Measurements from ENCODE around the gene FAM167B. TPM values are rescaled to one million over a fixed set of nuclear protein-coding genes. Genes with fewer than 3 reads are reported as not detected.

Gene FAM167B
- total RNA-seq, 6 donors from 2014 or later = 1.9 to 53.0 (median 4.6) TPM; not detected in 1

DNA sequence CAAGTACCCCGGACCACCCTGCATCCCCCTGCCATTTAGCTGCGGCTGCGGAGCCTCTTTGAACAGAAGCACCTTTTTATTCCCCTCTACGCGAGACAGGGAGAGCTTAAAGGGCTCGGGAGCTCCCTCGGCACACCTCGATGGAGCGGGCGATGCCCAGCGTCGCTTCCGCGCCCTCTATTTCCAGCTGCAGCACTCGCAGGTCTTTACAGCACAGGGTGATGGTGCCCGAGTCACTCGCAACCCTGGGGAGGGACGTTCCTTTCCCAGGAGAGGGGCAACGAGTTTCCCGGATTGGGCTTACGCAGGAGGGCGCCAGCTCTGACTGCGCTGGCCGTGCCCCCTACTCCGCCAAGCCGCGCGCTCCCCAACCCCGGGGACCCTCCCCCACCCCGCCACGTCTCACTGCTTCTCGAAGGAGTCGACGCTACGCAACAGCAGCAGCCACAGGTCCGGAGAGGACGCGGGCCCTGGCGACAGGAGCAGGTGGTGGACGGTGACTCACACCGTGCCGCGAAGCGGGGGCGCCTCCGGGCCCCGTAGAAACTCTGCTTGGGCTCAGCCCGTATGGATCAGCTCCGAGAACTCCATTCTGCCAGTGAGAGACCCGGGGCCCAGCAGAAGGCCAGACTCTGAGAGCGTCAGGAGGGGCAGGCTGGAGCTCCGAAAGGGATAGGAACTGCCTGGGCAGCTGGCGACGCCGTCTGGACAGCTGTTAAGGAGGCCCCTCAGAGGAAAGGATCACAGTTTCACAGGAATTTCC lies 5.8 kb upstream of the FAM167B start:
- H3K4me1 ChIP-seq = peaks cover 24 to 43% (median 36%) of the 10 kb centered on the region in 4 donors
- ATAC-seq (ENCODE audit: low FRiP score in 2 of 2) (peak; percentile 76 to 85), DNase-seq (peak; percentile 73 to 89)
- H3K9me3 ChIP-seq = no peaks in the 10 kb centered on the region
- 1 to 5% methylated on average over 7 to 16 of the region's 55 CpGs for WGBS, 2 donors
- no peaks in the 10 kb centered on the region for H3K27me3 ChIP-seq
- H3K27ac ChIP-seq = peak overlapping the region; percentile 79 to 94 (median 88)
- TF ChIP-seq POLR2AphosphoS5 (IDR thresholded peaks at IDR 0.05) = peak; percentile 46 to 50
- no peak for TF ChIP-seq CTCF (IDR thresholded peaks at IDR 0.05)
- H3K36me3 ChIP-seq = no peaks in the 10 kb centered on the region
- H3K4me3 ChIP-seq = peak overlapping the region; percentile 61 to 75 (median 71)

GRCh38 chr1:32242341-32242851 lies 4.6 kb upstream of the FAM167B start:
- DNase-seq = no peak
- Histone ChIP-seq H3K36me3 (no peaks in the 10 kb centered on the region), H3K4me3 (peak overlapping the region; percentile 11 to 22 (median 16)), H3K9me3 (no peaks in the 10 kb centered on the region), H3K27me3 (no peaks in the 10 kb centered on the region), H3K27ac (peak overlapping the region in 3 of 4 donors; percentile 79 to 94 (median 89)), H3K4me1 (peaks cover 33 to 53% (median 46%) of the 10 kb centered on the region in 4 donors)
- WGBS, 2 donors = 25% methylated on average over 7 of the region's 7 CpGs
- ATAC-seq (ENCODE audit: low FRiP score in 2 of 2) = peak in 1 of 2 donors; percentile 49
- no peak for TF ChIP-seq POLR2A (IDR thresholded peaks at IDR 0.05)
- TF ChIP-seq POLR2AphosphoS5 (IDR thresholded peaks at IDR 0.05) = peak in 1 of 2 donors; percentile 22

DNA sequence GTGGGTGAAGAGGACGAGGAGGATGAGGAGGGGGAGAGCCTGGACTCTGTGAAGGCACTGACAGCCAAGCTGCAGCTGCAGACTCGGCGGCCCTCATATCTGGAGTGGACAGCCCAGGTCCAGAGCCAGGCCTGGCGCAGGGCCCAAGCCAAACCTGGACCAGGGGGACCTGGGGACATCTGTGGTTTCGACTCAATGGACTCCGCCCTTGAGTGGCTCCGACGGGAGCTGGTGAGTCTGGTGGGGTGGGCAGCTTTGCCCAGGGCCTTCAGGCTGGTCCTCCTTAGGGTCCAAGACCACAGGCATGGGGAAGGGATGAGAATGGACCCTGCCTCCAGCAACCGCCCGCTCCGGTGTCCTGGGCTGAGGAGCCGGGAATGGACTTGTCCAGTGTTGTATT lies 430 bp downstream of the FAM167B start:
- no peaks in the 10 kb centered on the region for H3K36me3 ChIP-seq
- peak overlapping the region in 1 of 4 donors; percentile 32 for H3K4me3 ChIP-seq
- no peaks in the 10 kb centered on the region for H3K27me3 ChIP-seq
- TF ChIP-seq CTCF (IDR thresholded peaks at IDR 0.05) (no peak), POLR2A (IDR thresholded peaks at IDR 0.05) (no peak), EP300 (IDR thresholded peaks at IDR 0.05) (no peak), POLR2AphosphoS5 (IDR thresholded peaks at IDR 0.05) (no peak)
- peak in 1 of 2 donors; percentile 3 for ATAC-seq (ENCODE audit: low FRiP score in 2 of 2)
- H3K27ac ChIP-seq = peak overlapping the region; percentile 66 to 87 (median 82)
- no peaks in the 10 kb centered on the region for H3K9me3 ChIP-seq
- H3K4me1 ChIP-seq = peaks cover 46 to 71% (median 62%) of the 10 kb centered on the region in 4 donors
- WGBS, 2 donors = 44 to 80% methylated on average over 4 to 8 of the region's 12 CpGs
- peak in 1 of 2 donors; percentile 76 for DNase-seq

DNA sequence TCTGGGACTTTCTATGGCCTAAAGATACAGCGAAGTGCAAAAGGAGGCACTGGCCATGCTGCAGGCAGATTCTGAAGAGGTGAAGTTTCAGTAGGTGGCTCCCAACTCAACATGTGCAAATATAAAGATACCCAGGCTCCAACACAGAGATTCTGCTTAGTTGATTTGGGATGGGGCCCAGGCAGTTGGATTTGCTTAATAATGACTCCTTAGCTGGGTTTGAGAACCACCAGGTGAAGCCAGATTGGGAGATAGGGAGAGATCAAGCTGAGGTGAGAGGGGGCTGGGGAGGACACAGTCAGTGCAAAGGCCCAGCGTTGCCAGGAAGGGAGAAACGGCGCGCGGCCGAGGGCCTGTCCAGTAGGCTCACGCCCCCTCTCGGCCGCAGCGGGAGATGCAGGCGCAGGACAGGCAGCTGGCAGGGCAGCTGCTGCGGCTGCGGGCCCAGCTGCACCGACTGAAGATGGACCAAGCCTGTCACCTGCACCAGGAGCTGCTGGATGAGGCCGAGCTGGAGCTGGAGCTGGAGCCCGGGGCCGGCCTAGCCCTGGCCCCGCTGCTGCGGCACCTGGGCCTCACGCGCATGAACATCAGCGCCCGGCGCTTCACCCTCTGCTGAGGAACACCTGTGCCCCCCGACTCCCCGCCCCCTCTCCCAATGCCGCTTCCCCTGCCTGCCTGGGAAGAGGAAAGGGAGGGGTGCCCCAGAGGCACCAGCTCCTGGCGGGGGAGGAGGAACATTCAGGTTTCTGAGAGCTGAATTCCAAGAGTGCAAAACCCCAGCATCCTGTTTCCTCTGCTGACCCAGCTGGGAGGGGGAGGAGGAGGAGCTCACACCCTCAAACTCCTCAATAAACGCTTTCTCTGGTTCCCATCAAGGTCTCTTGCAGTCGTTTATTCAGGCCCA lies 1.2 kb downstream of the FAM167B start:
- Histone ChIP-seq H3K4me1 (peaks cover 45 to 68% (median 56%) of the 10 kb centered on the region in 4 donors), H3K27me3 (no peaks in the 10 kb centered on the region), H3K9me3 (no peaks in the 10 kb centered on the region), H3K4me3 (peak overlapping the region in 3 of 4 donors; percentile 17 to 32 (median 19)), H3K27ac (peak overlapping the region; percentile 66 to 87 (median 82)), H3K36me3 (no peaks in the 10 kb centered on the region)
- ATAC-seq (ENCODE audit: low FRiP score in 2 of 2) (peak; percentile 76 to 86), DNase-seq (peak; percentile 93 to 97)
- 8 to 30% methylated on average over 6 to 21 of the region's 31 CpGs for WGBS, 2 donors
- TF ChIP-seq CTCF (IDR thresholded peaks at IDR 0.05) = peak; percentile 89 to 97 (median 94)
- TF ChIP-seq EP300 (IDR thresholded peaks at IDR 0.05) = no peak
- TF ChIP-seq POLR2A (IDR thresholded peaks at IDR 0.05) = no peak
- peak; percentile 12 to 51 for TF ChIP-seq POLR2AphosphoS5 (IDR thresholded peaks at IDR 0.05)
